Measurements from ENCODE around the gene CGA. TPM values are rescaled to one million over a fixed set of nuclear protein-coding genes. Genes with fewer than 3 reads are reported as not detected.

CGA gene
- total and polyA plus RNA-seq, 2 donors (not counting 1 experiment from before 2014, with no cell fraction given) = not detected

DNA sequence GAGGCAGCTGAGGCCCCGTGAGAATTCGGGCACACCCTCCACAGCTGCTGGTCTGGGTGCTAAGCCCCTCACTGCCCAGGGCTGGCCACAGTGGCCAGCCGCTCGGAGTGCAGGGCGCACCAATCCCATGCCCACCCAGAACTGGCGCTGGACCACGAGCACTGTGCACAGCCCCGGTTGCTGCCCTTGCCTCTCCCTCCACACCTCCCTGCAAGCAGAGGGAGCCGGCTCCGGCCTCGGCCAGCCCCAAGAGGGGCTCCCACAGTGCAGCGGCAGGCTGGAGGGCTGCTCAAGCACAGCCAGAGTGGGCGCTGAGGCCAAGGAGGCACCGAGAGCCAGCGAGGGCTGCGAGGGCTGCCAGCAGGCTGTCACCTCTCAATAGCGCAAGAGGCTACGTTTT, 35.0 kb downstream of the CGA start:
- Mint-ChIP-seq H3K4me3 (no peak overlapping the region), H3K9me3 (ENCODE audit: insufficient read depth) (no peaks in the 10 kb centered on the region), H3K4me1 (peaks cover 11% of the 10 kb centered on the region), H3K27ac (no peak overlapping the region), H3K27me3 (no peaks in the 10 kb centered on the region)
- 98% methylated on average over 14 of the region's 18 CpGs for WGBS (ENCODE audit: insufficient coverage)
- ATAC-seq (ENCODE audit: low read depth) = no peak
- Histone ChIP-seq H3K79me2 (ENCODE audit: control insufficient read depth, insufficient read depth, low read length) (no peaks in the 10 kb centered on the region), H3K36me3 (replicated peaks in 1 of 2; ENCODE audit: control extremely low read depth in 1 of 2, control insufficient read depth in 1 of 2, extremely low read depth in 1 of 2, insufficient read depth in 2 of 2, low read length in 1 of 2) (no peaks in the 10 kb centered on the region), H3K9ac (ENCODE audit: low read length) (no peak overlapping the region), H3K27ac (ENCODE audit: low read length in 2 of 2) (no peak overlapping the region), H3K9me3 (ENCODE audit: control extremely low read depth in 1 of 3, control insufficient read depth in 2 of 3, insufficient read depth in 1 of 3, low read length in 2 of 3) (no peaks in the 10 kb centered on the region), H4K20me1 (ENCODE audit: control insufficient read depth, insufficient read depth, low read length, poor library complexity, severe bottlenecking) (no peaks in the 10 kb centered on the region), H3K27me3 (replicated peaks in 1 of 4; ENCODE audit: control extremely low read depth in 1 of 4, control insufficient read depth in 3 of 4, insufficient read depth in 4 of 4, low read length in 3 of 4) (no peaks in the 10 kb centered on the region), H3K4me2 (replicated peaks; ENCODE audit: low read depth, low read length, poor library complexity, severe bottlenecking) (no peak overlapping the region), H3K4me1 (ENCODE audit: control insufficient read depth in 2 of 2, insufficient read depth in 2 of 2, low read length in 2 of 2) (peaks cover 3 to 5% of the 10 kb centered on the region in 2 donors), H2AFZ (ENCODE audit: insufficient read depth, low read depth, low read length, poor library complexity, severe bottlenecking) (no peak overlapping the region), H3K4me3 (ENCODE audit: control extremely low read depth in 1 of 5, extremely low read depth in 1 of 5, insufficient read depth in 1 of 5, low read depth in 2 of 5, low read length in 4 of 5) (no peak overlapping the region)
- POLR2A ChIA-PET = no interaction called here
- CTCF ChIA-PET = no interaction called here
- intact Hi-C loops (cut with micrococcal nuclease) = no loop called here
- DNase-seq = no peak
- TF ChIP-seq, protein P1, sequence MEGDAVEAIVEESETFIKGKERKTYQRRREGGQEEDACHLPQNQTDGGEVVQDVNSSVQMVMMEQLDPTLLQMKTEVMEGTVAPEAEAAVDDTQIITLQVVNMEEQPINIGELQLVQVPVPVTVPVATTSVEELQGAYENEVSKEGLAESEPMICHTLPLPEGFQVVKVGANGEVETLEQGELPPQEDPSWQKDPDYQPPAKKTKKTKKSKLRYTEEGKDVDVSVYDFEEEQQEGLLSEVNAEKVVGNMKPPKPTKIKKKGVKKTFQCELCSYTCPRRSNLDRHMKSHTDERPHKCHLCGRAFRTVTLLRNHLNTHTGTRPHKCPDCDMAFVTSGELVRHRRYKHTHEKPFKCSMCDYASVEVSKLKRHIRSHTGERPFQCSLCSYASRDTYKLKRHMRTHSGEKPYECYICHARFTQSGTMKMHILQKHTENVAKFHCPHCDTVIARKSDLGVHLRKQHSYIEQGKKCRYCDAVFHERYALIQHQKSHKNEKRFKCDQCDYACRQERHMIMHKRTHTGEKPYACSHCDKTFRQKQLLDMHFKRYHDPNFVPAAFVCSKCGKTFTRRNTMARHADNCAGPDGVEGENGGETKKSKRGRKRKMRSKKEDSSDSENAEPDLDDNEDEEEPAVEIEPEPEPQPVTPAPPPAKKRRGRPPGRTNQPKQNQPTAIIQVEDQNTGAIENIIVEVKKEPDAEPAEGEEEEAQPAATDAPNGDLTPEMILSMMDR (IDR thresholded peaks at IDR 0.05) = no peak
- TF ChIP-seq EZH2 (IDR thresholded peaks at IDR 0.05; ENCODE audit: borderline replicate concordance, insufficient read depth, low read depth, low read length, poor library complexity, severe bottlenecking) = no peak

DNA sequence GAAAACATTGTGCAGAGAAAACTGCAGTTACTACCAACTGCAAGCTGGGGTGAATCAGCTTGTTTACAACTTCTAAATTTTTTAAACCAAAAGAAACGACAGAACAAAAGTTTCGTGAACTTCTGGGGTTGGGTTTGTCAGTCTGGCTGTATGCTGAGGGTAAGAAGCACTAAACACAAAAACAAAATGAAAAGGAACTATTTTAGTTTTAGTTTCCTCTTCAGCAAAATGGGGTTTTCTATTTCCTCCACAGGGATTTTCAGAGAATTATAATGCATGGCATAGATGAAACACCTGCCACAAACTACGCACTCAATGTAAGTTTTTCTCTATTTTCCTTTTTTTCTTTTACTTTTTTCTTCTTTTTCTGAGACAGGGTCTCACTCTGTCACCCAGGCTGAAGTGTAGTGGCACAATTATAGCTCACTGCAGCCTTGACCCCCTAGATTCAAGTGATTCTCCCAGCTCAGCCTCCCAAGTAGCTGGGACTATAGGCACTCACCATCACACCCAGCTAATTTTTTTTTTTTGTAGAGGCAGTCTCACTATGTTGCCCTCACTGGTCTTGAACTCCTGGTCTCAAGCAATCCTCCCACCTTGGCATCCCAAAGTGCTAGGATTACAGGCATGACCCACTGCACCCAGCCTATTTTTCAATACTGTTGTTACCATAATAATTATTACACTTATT, 40.6 kb downstream of the CGA start:
- H3K27ac Mint-ChIP-seq = peak overlapping the region; percentile 84
- Histone ChIP-seq H3K4me1 (ENCODE audit: control insufficient read depth in 2 of 2, insufficient read depth in 2 of 2, low read length in 2 of 2) (peaks cover 23 to 36% of the 10 kb centered on the region in 2 donors), H3K4me2 (replicated peaks; ENCODE audit: low read depth, low read length, poor library complexity, severe bottlenecking) (peak overlapping the region; percentile 71), H3K4me3 (ENCODE audit: control extremely low read depth in 1 of 5, extremely low read depth in 1 of 5, insufficient read depth in 1 of 5, low read depth in 2 of 5, low read length in 4 of 5) (peak overlapping the region in 3 of 5 experiments; percentile 1 to 52 (median 16)), H3K36me3 (replicated peaks in 1 of 2; ENCODE audit: control extremely low read depth in 1 of 2, control insufficient read depth in 1 of 2, extremely low read depth in 1 of 2, insufficient read depth in 2 of 2, low read length in 1 of 2) (no peaks in the 10 kb centered on the region), H3K9me3 (ENCODE audit: control extremely low read depth in 1 of 3, control insufficient read depth in 2 of 3, insufficient read depth in 1 of 3, low read length in 2 of 3) (no peaks in the 10 kb centered on the region), H3K27ac (ENCODE audit: low read length in 2 of 2) (peak overlapping the region in 1 of 2 donors; percentile 78), H4K20me1 (ENCODE audit: control insufficient read depth, insufficient read depth, low read length, poor library complexity, severe bottlenecking) (no peaks in the 10 kb centered on the region), H3K27me3 (replicated peaks in 1 of 4; ENCODE audit: control extremely low read depth in 1 of 4, control insufficient read depth in 3 of 4, insufficient read depth in 4 of 4, low read length in 3 of 4) (no peaks in the 10 kb centered on the region), H3K79me2 (ENCODE audit: control insufficient read depth, insufficient read depth, low read length) (no peaks in the 10 kb centered on the region), H3K9ac (ENCODE audit: low read length) (peak overlapping the region; percentile 62), H2AFZ (ENCODE audit: insufficient read depth, low read depth, low read length, poor library complexity, severe bottlenecking) (peak overlapping the region; percentile 70)
- POLR2A ChIA-PET = interaction anchor here (0.6 kb wide), 1 partner anchor 8 kb away, joined by 3 read pairs; no protein-coding TSS in a partner anchor
- WGBS (ENCODE audit: insufficient coverage) = no CpG with 5 or more reads among the region's 3 CpGs
- DNase-seq = peak; percentile 20
- TF ChIP-seq, protein P1 (IDR thresholded peaks at IDR 0.05) = no peak
- TF ChIP-seq EZH2 (IDR thresholded peaks at IDR 0.05; ENCODE audit: borderline replicate concordance, insufficient read depth, low read depth, low read length, poor library complexity, severe bottlenecking) = no peak
- no peaks in the 10 kb centered on the region for H3K9me3 Mint-ChIP-seq (ENCODE audit: insufficient read depth)
- CTCF ChIA-PET = interaction anchor here (1.0 to 2.0 kb wide), 3 partner anchors 9 to 13 kb away, joined by 3 to 9 read pairs (median 3); no protein-coding TSS in a partner anchor
- intact Hi-C loops (cut with micrococcal nuclease) = no loop called here
- H3K4me1 Mint-ChIP-seq = peaks cover 42% of the 10 kb centered on the region
- peak; percentile 72 for ATAC-seq (ENCODE audit: low read depth)
- no peaks in the 10 kb centered on the region for H3K27me3 Mint-ChIP-seq
- H3K4me3 Mint-ChIP-seq = peak overlapping the region; percentile 74
